Inflammatory macrophage treated with lipopolysaccharide for 1 hour (primary cell): ENCODE results near the gene ABCD3.
"Not testable (repeated sequence)": the region's sequence is repeated elsewhere in the genome, so short reads cannot be mapped to it uniquely, and the experiment has no call there.

Source experiments
- DNase-seq, 2 donors: peaks; one replicate each; pipeline ENCODE4 v3.0.0-alpha.2; 2020 to 2022

Gene ABCD3

DNA sequence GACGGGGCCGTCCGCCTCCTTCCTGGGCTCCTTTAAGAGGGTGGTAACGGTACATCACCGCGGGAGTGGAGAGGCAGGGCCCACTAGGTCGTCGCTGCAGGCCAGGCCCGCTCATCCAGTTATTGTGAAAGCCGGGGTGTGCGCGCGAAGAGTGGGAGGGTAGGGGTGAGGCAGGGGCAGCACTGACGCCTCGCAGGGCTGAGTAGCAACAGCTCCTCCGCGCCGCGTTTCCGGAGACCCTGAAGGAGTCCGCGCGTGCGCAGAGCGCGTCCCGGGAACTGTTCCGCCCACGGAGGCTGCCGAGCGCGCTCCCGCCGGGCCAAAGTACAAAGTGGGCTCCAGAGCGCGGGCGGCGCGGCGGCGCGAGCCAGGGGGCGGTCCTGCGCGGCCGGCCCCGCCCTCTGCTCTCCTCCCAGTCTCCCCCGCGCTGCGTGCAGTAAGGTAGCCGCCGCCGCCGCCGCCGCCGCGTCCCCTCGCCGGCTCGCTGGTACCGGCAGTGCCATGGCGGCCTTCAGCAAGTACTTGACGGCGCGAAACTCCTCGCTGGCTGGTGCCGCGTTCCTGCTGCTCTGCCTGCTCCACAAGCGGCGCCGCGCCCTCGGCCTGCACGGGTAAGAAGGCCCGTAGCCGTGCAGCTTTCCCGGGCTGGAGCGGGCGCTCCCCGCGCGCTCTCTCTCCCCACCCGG is at the start of gene ABCD3:
Gene ABCD3 (plus strand): TSS at position 412 of the 686 bp plus-strand sequence. CDS start 90 bp downstream, at position 502.
- DNase-seq, result peak; percentile 95 to 97

DNA sequence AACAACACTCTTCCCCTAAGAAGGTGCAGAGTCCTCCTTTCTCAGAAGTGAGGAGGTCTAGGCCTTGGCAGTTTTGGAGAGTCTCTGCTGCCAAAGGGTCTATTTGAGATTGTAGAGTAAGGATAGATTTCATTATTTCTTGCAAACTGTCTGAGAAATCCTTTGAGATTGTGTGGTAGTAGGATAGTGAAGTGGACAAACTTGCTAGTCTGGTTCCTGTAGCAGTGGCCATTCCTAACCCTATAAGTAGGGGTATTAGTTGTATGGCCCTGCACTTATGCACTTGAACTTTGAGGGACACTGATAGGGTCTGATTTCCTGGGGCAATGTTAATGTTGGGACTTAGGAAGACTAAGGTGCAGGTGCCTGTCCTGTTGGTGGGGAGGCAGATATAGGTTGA is 45.4 kb upstream of the ABCD3 start:
- DNase-seq, result not testable (repeated sequence)

DNA sequence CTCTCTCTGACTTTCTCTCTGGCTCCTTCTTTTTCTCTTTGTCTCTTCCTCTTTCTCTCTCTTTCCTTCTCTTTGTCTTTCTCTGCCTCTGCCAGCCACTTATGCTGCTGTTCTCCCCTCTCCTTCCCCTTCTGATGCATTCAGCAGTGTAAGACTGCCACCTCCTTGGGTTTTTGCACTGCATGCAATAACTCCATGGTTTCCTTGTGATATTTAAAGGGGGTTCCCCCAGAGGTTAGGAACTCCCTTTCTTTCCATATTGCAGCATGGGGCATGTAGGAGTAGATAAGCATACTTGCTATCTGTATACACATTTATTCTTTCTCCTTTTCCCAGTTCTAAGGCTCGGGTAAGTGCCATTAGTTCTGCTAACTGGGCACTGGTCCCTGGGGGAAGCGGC is 44.9 kb upstream of the ABCD3 start:
- DNase-seq, result peak; percentile 51 to 78

DNA sequence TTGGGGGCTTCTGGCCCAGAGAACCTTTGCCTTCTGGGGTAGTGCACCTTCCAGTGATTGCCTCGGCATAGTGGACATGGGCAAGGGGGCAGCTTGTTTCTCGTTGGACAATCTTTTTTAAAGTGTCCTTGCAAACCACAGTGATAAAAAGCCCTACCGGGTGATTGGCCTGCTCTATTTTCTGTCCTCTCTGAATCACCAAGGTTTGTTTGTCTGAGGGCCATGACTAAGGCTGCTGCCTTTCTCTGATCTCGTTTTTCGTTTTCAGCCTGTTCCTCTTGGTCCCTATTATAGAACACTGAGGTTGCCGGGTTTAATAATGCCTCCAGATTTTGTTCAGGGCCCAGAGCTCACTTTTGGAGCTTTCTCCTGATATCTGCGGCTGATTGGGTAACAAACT is 42.5 kb upstream of the ABCD3 start:
- DNase-seq, result not testable (repeated sequence)

DNA sequence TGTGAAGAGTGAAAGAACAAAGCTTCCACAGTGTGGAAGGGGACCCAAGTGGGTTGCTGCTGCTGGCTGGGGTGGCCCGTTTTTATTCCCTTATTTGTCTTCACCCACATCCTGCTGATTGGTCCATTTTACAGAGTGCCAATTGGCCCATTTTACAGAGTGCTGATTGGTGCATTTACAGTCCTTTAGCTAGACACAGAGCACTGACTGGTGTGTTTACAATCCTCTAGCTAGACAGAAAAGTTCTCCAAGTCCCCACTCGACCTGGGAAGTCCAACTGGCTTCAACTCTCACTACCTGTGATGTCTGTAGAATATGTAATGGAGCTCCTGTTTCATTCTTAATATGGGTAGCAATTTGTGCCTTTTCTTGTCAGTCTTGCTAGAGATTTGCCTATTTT is 39.7 kb upstream of the ABCD3 start:
- DNase-seq, result not testable (repeated sequence)

DNA sequence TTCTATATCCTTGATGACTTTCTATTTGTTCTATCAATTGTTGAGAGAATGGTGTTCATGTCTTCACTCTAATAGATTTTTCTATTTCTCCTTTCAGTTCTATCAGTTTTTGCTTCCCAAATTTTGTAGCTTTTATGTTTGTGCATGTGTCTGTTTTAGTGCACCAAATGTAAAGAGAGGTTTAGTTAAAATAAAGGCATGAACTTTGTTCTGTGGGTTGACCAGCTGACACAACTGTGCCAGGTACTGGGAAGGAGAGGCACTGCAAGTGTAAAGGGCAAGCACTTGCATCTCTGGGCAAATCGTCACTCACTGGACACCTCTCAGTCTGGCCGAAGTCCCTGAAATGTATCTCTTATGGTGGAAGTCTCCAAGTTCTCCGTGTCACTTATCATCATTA is 38.6 kb upstream of the ABCD3 start:
- no peak for DNase-seq

DNA sequence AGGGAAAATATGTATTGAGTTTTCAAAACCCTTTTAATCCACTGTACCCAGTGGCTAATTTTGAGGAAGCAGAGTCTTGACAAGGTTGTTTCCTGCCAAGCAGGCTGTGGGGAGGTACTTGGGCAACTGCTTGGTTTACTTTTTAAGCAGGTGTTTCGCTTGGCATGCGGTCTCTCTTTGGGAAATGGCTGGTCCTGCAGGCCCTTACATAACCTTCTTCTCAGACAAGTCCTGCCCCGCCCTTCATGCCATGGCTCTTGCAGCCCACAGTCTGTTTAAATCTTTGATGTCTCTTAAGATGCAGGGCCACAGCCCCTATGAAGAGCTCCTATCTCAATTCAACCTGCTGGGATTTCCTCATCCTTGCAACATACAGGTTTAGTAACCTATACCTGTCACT is 36.0 kb upstream of the ABCD3 start:
- no peak for DNase-seq

DNA sequence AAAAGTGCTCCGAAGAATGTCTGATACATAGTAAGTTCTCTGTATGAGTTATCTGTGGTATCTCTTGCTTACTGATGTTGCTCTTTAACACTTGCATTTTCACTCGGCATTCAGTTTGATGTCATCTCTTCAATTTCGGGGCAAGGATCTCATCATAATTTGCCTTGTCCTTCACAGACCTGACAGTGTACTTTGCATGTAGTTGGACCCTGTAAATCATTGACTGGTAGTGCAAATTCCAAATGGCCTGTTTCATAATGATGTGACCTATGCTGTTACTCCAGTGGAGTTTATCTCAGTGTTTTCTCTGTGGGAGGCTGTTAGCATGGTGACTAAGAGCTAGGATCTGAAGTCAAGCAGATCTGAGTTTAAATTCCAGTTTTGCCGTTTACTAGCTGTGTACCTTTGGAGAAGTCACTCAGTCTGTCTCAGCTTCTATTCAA is 34.2 kb upstream of the ABCD3 start:
- DNase-seq, result no peak

DNA sequence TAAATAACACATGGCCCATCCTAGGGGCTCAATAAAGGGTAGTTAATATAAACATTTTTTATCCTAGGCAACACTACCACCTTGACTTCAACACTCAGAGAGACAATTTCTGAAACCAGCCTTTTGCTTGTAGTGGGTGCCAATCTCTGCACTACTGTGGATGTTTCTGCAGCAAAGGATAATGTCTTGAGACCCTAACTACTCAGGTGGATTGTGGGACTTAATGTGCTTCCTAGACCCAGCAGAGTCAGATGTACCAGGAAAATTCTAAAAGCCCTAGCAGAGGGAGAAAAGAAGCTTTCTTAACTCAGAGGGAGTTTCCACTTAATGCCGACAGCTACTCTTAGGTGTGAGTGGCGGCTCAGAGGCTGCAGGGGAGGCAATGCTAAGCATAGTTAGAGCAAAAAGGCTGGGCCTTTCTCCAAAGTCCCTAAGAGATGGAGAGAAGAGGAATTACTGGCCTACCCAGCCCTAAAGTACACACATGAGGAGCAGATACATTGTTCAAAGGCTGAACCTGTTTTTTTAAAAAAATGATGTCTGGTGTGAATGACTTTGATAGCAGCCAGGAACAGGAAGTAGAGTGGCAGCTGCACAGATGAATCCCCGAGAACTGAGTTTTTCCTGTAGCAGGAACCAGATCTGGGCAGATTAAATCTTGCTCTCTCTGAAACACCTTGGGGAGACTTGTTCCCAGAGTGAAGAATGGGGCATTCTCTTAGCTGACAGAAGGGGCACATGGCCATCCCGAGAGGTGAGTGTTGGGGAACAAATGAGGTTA is 33.5 kb upstream of the ABCD3 start:
- peak in 1 of 2 donors; percentile 14 for DNase-seq

DNA sequence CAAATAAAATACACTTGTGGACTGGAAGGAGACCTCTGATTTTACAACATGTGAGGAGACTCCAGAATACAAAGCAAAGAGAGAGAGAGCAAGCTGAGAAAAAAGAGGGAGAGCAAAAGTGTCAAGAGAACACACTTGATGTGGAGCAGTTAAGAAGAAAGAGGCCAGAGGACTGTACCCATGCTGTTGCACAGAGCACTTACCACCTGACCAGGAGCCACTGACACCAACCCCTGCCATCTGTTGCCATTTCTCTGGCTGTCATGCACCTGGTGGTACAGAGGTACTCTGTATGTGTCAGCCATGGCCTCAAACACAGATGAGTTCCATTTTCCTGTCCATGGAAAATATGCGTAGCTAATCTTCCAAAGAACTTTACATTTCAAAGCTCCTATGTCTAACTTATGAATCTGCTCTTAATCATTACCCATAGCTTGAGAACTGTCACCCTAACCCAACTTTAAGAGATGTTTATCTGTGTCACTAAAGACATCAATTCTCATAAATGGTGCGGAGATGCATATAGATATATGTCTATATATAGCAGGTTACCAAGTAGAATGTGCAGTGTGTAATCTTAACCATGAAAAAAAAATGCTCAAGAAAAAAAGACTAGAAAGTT is 32.8 kb upstream of the ABCD3 start:
- DNase-seq, result no peak

DNA sequence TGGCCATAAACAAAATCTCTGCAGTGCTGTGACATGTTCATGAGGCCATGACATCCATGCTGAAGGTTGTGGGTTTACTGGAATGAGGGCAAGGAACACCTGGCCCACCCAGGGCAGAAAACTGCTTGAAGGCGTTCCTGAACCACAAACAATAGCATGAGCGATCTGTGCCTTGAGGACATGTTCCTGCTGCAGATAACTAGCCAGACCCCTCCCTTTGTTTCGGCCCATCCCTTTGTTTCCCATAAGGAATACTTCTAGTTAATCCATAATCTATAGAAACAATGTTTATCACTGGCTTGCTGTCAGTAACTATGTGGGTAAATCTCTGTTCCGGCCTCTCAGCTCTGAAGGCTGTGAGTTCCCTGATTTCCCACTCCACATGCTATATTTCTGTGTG is 28.9 kb upstream of the ABCD3 start:
- no peak for DNase-seq

DNA sequence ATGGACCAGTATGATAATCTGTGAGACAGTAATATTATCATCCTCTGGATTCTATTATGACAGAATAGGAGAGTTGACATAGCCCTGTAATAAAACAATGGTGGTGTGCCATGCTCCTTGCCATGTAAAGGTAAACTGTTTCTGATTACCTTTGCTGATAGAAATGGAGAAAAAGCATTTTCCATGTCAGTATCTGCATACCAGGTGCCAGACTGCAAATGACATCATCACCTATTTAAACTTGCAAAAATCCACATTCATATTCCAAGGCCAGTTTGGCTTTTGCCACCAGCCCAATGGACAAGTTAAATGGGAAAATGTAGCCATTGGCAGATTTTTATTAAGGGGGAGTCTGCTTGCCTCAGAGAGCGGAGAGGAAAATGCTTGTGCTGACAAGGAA is 23.9 kb upstream of the ABCD3 start:
- DNase-seq, result no peak

DNA sequence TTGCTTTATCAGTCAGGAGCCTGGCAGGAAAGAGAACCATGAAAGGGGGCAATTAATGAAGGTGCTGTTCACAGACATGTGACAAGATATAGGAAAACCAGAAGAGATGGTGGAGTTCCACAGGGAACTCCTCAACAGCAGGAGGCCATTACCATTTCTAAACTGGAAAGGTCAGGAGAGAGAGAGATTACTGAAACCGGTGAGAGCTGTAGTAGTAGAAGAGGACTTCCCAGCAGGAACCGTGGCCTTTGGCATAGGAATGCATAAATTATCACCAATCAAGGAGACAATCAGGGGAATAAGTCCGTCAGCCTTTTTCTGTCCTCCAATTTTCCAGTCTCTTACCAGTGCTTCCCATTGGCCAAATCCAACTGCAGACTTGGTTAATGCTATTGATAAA is 23.0 kb upstream of the ABCD3 start:
- no peak for DNase-seq

DNA sequence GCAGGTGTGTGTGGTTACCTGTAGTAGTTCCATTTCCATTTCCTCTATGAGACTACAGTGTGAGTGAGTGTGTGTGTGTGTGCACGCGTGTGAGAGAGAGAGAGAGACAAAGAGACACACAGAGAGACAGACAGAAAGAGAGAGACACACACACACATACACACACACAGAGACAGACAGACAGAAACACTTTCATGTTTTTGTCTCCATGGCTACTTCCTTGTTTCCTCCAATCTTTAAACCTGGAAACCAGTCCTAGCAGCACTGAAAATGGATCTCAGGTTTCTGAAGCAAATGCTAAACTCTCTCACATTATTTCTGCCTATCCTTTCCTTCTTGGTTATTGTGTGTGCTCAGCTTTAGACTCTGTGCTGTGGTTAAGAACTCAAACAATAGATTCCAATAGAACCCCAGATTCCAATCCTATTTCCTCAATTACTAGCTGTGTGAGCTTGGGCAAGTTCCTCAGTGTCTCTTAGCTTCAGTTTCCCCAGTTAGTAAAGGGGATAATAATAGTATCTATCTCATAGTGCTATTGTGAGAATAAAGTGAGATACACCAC is 22.4 kb upstream of the ABCD3 start:
- DNase-seq, result no peak

DNA sequence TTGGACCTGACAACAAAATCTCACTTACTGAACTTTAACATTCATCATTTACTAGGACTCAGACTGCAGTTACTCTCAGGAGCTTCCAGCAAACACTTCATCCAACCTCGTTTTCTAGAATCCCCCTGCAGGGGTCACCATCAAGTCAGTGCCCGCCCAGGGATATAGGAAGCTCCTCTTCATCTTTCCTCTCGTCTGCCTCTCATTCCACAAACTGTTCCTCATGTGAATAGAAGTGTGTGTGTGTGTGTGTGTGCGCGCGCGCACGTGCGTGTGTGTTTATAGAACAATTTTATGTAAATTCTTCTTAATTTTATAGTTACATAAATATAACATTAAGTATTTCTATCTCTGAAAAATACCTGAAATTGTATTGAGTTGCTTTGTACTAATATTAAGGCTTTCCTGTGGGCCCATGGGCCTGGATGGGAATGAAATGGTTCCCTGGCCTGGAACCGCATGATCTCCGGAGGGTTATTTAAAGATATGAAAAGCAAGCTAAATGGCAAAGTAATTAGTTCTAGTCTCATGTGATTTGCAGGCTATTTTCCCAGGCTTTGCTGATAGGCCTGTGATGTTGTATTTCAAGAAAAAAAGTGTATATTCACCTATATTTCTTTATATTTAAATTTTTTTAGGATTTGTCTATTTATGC is 21.7 kb upstream of the ABCD3 start:
- DNase-seq, result no peak

DNA sequence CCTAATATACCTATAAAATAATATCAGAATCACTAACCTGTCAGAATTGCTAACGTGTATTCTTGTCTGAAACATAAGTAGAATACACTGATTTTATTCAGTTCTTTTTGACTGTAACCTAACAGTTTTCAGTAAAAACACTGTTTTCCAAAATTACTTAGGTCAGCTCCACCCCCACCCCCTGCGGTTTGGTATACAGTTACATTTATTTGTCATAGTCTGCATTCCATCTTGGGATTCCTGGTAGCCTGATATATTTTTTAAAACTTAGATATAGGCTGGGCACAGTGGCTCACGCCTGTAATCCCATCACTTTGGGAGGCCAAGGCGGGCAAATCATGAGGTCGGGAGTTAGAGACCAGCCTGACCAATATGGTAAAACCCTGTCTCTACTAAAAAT is 19.8 kb upstream of the ABCD3 start:
- DNase-seq, result no peak

DNA sequence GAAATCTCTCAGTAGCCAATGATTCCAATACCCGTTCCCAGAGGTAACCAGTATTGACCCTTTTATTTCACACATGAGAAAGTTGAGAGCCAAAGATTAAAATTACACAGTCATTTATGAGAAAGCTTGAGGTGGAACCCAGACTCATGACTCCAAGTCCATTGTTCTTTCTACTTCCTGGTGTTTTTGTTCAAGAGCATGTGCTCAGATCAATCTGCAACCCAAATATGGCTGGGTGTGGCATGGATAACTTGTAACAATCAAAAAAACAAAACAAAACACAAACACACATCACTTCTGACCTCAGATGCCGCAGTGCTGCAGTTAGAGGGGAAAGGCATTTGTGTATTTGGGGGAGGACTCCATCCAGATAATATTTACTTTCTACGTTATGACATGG is 18.7 kb upstream of the ABCD3 start:
- DNase-seq, result no peak

DNA sequence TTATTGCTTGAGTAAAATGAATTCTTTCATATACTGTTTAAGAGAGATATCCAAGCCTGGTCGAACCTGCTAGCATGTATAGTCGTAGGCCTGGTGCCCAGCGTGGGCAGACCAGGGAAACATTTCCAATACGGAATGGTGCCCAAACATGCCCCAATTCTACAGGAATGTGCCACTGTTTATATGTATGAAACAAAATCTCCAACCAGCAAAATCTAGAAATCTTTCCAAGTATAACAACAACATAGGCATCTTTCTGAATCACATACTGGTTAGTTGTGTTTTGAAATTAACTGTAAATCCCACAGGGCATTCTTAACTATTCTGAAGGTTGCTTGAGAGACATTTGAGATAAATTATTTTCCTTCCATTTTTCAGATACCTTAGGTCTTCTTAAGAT is 17.0 kb upstream of the ABCD3 start:
- no peak for DNase-seq

DNA sequence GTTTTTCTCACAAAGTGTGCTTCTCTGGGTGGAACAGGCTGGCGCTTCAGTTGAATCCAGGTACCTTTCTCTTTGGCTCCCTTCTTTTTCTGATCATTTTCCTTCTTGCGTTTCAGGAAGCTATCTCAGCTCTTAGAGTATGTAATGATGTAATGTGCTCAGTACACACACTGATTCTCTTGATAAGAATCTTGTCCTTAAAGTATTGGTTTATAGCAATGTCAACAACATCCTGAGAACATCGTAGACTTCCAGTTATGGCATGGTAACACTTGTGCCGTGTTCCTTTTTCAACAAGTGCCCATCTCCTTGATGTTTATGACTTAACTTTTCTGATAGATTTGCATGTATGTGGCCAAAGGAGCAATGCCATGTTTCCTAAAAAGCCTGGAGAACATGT is 11.7 kb upstream of the ABCD3 start:
- no peak for DNase-seq

DNA sequence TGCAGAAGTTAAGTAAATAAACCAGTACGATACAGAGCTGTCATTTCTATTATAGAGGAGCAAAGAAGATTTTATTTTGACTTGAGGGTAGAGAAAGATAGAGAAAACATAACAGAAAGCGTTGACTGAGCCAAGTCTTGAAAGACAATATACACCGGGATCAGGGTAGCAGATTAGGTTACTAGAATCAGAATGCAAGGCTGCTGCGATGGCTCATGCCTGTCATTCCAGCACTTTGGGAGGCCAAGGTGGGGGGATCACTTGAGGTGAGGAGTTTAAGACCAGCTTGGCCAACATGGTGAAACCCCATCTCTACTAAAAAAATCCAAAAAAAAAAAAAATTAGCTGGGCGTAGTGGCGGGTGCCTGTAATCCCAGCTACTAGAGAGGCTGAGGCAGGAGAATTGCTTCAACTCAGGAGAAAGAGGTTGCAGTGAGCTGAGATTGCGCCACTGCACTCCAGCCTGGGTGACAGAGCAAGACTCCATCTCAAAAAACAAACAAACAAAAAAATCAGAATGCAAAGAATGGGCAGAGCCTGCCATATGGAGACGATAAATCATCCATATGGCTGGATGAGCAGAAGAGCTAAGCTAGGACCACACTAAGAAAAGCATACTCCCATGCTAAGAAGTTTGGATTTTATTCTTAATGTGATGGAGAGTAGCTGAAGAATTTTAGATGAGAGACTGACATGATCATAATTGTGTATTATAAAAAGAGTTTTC is 9.9 kb upstream of the ABCD3 start:
- DNase-seq, result no peak

DNA sequence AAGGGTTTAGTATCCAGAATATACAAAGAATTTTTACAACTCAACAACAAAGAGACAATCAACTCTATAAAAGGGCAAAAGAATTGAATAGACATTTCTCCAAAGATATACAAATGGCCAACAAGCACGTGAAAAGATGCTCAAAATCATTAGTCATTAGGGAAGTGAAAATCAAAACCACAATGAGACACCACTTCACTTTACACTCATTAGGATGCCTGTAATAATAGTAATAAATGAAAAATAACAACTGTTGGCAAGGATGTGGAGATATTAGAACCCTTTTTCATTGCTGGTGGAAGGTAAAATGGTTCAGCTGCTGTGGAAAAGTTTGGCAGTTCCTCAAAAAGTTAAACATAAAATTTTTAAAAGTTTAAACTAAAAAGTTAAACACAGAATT is 7.0 kb upstream of the ABCD3 start:
- peak; percentile 45 to 59 for DNase-seq

DNA sequence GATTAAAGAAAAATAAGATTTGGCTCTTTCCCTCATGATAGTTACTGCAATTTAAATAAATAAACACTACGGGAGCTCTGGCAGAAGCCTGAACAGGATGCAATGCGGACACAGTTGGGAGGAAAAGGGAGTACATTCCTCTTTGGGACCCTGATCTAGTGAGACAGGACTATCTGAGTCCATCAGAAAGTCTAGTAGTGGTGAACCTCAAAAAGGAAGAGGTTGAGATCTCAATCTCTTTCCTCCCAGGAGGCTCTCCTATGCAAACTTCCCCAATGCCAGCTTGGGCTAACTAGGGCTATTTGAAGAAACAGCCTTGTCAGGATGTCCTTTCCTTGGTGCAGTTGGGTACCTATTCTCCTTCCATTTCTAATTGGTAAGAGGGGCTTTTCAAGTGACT is 4.9 kb upstream of the ABCD3 start:
- DNase-seq, result no peak
